Measurements from ENCODE around the gene SMCR8.
"Not testable (repeated sequence)": the region's sequence is repeated elsewhere in the genome, so short reads cannot be mapped to it uniquely, and the experiment has no call there.

SMCR8 gene

GRCh38 chr17:18361837-18362697, 47.0 kb downstream of the SMCR8 start:
- DNase-seq (ENCODE audit: low read depth in 3 of 3), result no peak

GRCh38 chr17:18362698-18363100, 47.6 kb downstream of the SMCR8 start:
- DNase-seq (ENCODE audit: low read depth in 3 of 3), result no peak

GRCh38 chr17:18363101-18364049, 48.3 kb downstream of the SMCR8 start, which contains the start of gene SHMT1:
Gene SHMT1 (minus strand): TSS chr17:18363550. CDS start chr17:18355981, 7,569 bp downstream.
- peak; percentile 79 to 93 (median 81) for DNase-seq (ENCODE audit: low read depth in 3 of 3)

- no peak for DNase-seq (ENCODE audit: low read depth in 3 of 3)
Observed at GRCh38 chr17:18364166-18364565, 49.1 kb downstream of the SMCR8 start.

GRCh38 chr17:18368946-18369345, 53.9 kb downstream of the SMCR8 start:
- DNase-seq (ENCODE audit: low read depth in 3 of 3), result no peak

GRCh38 chr17:18370761-18371160, 55.7 kb downstream of the SMCR8 start:
- DNase-seq (ENCODE audit: low read depth in 3 of 3), result no peak

GRCh38 chr17:18371455-18371854, 56.4 kb downstream of the SMCR8 start:
- no peak for DNase-seq (ENCODE audit: low read depth in 3 of 3)

GRCh38 chr17:18373181-18373580, 58.1 kb downstream of the SMCR8 start:
- not testable (repeated sequence) for DNase-seq (ENCODE audit: low read depth in 3 of 3)

- DNase-seq (ENCODE audit: low read depth in 3 of 3), result no peak
Observed at GRCh38 chr17:18374216-18374615, 59.1 kb downstream of the SMCR8 start.

Data from stimulated activated CD4-positive, alpha-beta T cell treated with anti-CD3 and anti-CD28 coated beads, TNF-alpha, amount 100 ng/mL, for 24 hours (primary cell).